HuH-7.5 (cell line): ENCODE data around the gene BIK.
"Not testable (repeated sequence)": the region's sequence is repeated elsewhere in the genome, so short reads cannot be mapped to it uniquely, and the experiment has no call there.

ENCODE experiments used
- DNase-seq: peaks from one replicate; pipeline ENCODE4 v3.0.0; 2011; ENCODE audit warnings: low spot score

The BIK gene, protein sequence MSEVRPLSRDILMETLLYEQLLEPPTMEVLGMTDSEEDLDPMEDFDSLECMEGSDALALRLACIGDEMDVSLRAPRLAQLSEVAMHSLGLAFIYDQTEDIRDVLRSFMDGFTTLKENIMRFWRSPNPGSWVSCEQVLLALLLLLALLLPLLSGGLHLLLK

DNA sequence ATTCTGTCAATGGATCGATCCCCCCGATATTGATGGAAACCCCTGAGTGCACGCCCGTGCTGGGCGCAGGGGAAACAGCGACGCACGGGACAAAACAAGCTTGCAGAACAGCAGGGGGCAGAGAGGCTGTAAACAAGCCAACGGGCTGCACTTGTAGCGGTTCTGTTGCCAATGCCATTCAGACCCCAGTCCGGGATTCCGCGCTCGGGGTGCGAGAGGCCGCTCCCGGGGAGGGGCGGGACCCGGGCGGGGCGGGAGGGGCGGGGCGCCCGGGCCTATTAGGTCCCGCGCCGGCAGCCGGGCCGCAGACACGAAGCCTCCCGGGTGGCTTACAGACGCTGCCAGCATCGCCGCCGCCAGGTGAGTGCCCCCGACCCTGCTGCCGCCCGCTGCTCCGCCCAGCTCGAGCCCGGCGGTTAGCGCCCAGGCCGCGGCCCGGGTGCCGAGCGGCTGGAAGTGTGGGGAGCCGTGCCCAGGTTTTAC lies at the start of gene BIK:
TSS of gene BIK (plus strand) at position 307 of the 483 bp plus-strand sequence. CDS start 13,273 bp downstream, outside the sequence.
- DNase-seq = no peak

DNA sequence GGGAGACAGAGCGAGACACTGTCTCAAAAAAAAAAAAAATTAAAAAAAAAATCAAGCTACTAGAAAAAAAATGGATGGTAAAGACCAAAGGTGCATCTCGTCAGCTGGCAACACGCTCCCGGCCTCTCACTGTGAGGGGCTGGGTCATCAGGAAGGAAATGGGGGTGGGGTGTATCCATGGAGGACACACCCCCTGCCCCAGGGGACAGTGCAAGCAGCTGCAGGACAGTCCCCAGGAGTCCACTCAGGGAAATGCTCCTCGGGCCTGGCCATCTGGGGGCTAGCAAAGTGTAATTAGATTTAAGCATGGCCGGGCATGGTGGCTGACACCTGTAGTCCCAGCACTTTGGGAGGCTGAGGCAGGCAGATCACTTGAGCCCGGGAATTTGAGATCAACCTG lies 44.4 kb upstream of the BIK start:
- DNase-seq = no peak

DNA sequence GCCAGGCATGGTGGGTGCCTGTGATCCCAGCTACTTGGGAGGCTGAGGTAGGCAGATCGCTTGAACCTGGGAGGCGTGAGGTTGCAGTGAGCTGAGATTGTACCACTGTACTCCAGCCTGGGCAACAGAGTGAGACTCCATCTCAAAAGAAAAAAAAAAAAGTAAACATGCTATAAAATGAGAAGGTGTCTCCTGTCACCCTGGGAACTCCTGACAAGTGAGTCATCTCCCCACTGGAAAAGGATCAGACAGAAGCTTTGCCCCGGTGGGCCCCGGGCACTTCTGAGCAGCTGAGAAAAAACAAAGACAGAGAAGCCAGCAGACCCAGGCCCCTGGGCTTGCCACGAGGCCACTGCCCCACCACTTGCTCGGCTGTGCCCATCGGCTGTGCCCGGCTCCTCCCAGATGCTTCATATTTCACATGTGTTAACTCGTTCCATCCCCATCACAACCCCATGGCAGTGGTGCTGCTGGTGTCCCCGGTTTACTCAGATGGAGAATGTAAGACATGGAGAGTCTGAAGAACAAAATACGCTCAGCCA lies 43.6 kb upstream of the BIK start:
- DNase-seq = no peak

DNA sequence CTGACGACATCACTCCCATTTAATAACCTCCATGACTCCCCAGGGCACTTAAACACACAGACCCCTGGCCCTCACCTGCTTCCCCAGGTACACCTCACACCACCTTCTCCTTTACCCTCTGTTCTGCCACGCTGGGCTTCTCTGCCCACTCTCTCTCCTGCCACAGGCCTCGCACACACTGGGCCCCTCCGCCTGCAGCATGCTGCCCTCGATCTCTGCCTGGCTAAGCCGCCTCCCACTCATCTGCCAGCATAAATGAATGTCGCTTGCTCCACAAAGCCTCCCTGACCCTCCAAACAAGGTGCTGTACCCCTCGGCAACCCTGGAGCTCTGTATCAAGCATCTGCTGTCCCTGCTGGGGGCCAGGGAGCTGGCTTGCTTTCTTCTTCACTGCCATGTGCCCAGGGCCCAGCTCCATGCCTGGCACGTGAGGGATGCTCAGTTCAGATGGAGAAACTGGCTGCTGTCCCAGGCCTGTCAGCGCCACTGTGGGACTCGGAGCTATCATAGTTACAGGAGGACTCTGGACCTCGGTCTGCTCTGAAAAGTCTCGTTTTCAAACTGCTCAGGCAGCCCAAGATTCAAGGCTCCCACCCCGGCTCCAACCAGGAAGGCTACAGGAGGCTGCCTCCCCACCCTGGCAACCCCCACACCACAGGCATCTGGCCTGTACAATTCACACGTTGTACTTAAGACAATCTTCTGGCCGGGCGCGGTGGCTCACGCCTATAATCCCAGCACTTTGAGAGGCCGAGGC lies 33.3 kb upstream of the BIK start:
- DNase-seq = no peak

DNA sequence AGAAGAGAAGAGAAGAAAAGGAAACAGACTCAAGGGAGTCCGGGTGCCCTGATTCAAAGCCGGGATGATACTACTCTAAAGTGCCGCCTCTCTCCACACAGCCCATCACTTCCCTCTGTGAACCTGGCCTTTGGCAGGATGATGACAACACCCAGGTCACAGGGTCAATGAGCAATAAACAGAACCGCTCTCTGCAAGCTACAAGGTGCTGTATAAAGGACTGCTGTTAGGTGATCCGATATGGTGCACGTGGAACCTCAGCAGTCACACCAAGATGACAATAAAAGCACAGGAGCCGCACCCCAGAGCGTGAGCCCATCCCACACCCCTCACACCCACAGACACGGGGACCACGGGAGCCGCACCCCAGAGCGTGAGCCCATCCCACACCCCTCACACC lies 32.0 kb upstream of the BIK start:
- DNase-seq = peak; percentile 62

DNA sequence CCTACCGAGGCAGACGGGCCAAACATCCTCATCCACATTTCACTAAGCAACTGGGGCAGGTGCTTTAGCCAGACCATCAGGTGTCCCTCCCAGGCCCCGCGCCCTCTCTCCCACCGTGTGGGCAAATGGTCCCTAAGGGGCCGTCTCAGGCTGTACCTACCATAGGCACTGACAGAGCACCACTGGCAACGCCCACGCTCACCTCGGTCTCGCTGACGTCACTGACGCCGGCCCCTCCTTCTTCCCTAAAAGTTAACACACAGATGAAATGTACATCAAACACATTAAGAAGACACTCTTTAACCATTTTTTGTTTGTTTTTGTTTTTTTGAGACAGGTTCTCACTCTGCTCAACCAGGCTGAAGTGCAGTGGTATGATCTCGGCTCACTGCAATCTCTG lies 30.8 kb upstream of the BIK start:
- no peak for DNase-seq

DNA sequence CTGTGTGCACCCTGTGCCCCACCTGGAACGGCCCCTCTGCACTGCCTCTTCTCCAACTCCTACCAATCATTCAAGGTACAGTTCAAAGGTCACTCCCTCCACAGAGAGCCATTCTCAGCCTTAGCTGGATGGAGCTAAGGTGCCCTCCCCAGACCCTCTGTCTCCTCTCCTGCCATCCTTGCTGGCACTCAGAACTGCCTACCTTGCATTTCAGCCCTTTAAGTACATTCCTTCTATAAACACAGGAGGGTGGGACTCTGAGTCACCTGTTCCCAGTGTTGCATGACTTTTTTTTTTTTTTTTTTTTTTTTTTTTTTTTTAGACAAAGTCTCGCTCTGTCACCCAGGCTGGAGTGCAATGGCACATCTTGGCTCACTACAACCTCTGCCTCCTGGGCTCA lies 29.9 kb upstream of the BIK start:
- peak; percentile 23 for DNase-seq

DNA sequence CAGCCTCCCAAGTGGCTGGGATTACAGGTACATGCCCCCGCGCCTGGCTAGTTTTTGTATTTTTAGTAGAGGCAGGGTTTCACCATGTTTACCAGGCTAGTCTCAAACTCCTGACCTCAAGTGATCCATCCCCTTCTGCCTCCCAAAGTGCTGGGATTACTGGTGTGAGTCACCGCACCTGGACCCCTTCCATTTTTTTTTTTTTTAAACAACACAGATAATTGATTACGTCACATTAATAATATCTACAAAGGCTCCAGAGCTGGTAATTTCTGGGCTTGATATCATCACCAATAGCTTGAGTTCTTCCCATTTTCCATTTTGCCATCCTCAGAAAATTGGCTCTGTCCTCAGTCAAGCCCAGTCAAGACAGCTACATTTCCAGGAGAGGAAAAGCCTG lies 28.6 kb upstream of the BIK start:
- DNase-seq = no peak

DNA sequence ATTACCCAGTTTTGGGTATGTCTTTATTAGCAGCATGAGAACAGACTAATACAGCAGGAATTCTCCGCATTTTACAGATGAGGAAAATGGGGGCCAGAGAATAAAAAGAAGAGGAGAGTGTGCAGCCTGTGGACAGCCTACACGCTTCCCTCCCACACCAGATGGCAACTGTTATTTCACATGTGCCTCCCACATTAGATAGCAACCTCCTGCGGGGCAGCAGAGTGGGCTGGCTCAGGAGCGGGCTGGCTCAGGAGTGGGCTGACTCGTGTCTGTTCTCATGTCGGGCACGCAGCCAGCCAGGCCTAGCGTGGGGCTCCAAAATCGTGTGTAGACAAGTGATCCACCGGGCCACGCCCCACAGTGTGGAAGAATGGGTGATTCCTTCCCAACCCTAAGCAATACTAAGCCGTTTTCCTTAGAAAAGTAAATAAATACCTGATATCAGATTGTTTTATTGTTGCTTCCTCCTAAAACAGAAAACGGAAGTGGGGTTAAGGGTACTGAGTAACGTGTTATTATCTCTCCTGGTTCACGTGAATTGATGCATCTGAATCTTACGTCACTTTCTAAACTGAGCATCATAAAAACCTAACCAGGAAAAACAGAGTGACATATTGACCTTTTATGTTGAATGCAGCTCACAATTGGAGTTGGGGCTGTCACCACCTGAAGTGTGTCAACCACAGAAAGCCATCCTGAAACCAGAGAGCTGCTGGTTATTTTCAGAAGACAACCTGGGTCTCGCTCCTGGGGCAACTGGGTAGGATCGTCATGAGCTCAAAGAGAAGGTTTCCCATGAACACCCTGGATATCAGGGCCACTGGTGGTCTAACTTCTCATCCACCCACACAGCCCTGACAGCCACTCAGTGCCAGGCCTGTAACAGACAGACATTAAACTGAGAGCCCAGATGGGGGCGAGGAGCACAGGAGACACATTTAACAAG lies 24.6 kb upstream of the BIK start:
- no peak for DNase-seq

DNA sequence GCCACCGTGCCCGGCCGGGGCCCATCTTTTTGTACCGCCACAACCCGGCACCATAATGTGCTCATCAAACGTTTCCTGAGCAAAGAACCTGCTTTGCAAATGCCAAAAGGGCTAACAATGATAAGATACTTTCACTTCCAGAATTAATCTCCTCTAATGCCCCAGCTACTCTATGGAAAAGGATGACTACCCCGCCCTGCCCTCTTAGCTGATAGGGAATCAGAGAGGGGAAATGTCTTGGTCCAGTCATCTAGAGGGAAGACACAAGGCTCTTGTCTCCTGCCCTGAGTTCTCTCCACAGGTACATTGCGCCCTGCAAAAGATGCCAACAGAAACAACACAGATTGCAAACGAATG lies 21.9 kb upstream of the BIK start:
- DNase-seq = no peak

DNA sequence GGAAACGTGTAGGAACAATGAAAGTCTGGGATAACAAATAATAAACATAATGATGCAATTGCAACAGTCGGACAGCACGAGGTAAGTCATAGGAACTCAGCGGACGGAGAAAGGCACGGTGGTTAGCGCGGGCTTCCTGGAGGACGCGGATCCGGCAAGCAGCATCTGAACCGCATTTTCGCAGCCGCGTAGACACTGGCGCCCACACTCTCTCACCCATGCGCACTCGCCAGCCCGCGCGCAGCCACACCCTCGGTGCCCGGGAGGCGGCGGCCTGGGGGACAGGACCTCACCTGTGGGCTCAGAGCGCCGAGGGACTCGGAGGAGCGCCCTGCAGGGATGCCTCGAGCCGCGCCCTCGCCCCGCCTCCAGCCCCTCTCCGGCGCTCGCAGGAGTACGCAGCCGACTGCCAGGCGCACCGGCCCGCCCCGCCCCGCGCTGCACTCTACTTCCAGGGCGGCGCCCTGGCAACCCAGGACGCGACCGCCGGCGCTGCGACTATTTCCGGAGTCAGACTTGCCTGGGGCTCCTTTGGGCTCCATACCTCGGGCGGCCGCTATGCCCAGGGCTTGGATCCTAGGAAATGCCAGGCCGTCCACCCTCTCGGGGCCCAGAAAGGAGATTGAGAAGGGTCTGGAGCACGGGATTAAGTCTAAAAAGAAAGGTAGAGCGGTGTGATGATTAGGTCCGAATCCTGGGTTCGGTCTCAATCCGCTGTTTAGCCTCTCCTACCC lies 21.4 kb upstream of the BIK start, which contains the start of gene TTLL1:
TSS of gene TTLL1 (minus strand) at position 408 of the 734 bp plus-strand sequence. CDS start 13,805 bp downstream, outside the sequence.
- peak; percentile 90 for DNase-seq

DNA sequence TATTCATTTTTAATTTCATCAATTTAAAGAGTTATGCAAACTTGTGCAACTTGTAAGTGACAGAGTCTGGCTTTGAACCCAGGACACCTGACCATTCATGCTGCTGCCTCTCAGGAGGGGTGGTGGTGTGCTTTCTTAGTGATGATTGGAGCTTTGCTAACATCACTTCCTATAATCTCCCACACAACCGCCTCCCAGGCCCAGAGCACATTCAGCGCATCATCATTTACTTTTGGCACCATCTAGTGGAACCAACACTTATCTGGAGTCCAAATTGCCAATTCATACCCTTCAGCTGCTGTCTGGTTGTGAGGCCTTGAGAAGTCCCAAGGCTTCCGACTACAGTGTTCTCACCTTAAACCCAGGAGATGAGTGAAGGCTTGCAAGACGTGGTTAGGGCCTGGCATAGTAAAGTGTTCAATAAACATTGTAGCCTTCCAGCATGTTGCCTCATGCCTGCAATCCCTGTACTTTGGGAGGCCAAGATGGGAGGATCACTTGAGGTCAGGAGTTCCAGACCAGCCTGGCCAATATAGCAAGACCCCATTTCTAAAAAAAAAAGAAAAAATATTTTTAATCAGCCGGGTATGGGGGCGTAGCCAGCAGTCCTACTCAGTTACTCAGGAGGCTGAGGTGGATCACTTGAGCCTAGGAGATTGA lies 20.3 kb upstream of the BIK start:
- DNase-seq = peak; percentile 68

DNA sequence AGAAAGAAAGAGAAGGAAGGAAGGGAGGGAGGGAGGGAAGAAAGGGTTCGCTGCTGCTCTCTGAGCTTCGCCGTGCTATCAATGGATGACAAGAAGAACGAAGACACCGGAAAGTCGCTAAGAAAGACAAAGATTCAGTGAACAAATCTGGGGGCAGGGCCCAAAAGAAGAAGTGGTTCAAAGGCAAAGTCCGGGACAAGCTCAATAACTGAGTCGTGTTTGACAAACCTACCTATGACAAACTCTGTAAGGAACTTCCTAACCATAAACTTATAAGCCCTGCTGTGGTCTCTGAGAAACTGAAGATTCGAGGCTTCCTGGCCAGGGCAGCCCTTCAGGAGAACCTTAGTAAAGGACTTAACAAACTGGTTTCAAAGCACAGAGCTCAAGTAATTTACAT lies 18.5 kb upstream of the BIK start:
- DNase-seq = no peak

DNA sequence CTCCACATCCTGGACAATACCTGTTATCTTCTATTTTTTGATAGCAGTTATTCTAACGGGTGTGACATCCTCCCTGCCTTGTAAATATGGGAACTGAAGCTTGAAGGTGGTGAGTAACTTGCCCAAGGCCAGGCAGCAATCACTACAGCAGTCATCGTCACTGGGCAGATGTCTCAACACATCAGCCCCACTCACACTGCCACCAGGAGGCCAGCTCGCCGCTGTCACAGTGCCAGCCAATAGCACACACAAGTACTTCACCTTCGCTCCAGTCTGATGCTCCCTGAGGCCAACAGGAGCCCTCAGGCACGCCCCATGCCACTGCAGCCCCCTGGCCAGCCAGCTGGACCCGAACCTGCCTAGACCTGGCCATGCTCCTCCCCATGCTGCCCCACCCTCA lies 16.5 kb upstream of the BIK start:
- DNase-seq = no peak

DNA sequence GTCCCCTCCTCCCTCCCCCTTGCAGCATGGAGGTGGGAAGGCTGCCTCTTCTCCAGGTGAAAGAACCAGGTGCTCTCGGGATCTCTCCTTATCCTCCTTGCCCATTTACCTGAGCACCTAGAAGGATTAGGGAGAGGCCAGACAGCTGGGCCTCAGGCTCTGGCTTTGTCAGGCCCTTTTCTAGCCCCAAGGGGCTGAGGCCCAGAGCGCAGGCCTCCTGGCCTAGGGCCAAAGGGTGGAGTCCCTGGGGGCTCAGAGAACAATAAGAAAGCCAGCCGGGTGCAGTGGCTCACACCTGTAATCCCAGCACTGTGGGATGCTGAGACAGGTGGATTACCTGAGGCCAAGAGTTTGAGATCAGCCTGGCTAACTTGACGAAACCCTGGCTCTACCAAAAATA lies 16.0 kb upstream of the BIK start:
- DNase-seq = no peak

DNA sequence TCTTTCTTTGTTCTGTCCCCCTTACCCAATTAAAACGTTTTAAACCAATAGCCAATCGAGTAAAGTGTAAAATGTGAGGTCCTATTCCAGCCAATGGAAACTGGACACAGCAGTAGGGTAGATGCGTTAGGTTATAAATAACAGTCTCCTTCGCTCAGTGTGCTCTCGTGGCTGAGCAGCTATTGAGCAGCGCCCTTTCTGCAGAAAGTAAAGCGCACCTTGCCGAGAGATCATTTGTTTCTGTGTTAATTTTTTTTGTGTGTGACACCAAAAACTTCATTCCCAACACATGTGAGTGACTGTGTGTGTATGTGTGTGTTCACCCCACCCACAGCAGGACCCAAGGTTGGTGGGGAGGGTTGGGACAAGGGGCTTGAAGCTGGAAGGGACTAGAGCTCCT lies 14.1 kb upstream of the BIK start:
- no peak for DNase-seq

DNA sequence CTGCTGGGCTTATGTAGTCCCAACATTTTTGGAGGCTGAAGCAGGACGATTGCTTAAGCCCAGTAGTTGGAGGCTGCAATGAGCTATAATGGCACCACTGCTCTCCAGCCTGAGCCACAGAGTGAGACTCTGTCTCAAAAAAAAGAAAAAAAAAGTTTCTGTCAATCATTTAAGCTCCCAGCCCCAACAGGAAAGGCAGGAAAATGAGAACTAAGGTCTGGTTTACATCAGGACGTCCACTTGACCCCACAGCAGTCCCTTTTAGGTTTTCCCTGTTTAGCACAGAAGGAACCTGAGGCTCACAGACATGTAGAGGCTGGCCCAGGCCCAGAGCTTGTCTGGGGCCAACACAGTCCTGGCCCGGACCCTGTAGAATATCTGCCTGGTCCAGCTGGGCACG lies 12.2 kb upstream of the BIK start:
- no peak for DNase-seq

DNA sequence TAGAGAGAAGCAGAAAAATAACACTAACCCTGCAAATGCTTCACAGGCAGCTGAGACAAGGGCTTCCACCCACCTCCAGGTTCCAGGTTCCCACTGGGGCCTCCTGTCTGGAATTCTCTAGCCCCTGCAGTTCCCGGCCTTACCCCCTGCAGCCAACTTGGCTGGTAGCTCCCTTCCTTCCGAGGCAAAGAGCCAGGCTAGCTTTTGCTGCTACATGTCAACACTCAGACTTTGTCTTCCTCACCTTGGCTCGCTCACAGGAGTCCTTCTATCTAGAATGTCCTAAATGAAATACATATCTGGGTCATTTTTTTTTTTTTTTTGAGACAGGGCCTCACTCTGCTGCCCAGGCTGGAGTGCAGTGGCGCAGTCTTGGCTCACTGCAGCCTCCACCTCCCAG lies 11.5 kb upstream of the BIK start:
- no peak for DNase-seq

DNA sequence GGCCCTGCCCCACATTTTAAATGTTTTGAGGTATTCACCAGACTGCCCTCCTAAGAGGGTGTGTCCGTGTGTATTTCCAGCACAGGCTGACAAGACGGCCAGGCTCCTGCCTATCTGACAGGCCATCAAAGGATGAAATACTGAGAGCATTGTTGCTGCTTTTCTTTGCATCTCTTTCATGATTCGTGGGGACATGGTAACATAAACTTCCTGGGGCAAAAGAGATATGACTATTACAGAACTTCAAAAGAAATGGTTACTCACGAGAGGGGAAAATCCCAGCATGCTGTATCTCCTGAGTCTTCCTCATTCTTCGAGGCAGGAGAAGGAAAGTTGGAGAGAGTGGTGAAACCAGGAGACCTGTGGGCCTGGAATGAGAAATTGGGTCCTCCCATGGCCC lies 10.3 kb upstream of the BIK start:
- DNase-seq = no peak

DNA sequence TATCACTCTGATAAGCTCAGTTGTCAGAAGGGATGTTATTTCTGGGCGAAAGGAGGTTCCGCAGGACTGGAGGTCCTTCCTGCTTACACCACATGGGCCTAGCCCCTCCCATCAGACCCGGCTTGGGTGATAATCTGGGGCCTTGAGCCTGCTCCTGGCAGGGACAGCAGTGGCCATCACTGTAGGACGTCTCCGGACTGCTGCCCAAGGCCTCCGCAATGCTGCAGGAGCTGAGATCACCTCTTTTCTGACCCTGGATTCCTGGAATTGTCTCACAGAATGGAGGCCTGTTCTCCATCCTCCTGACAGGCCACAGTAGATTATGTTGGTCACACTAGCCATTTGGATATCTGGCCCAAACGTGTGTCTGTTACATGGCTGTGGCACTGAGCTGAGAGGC lies 9.2 kb upstream of the BIK start:
- no peak for DNase-seq

DNA sequence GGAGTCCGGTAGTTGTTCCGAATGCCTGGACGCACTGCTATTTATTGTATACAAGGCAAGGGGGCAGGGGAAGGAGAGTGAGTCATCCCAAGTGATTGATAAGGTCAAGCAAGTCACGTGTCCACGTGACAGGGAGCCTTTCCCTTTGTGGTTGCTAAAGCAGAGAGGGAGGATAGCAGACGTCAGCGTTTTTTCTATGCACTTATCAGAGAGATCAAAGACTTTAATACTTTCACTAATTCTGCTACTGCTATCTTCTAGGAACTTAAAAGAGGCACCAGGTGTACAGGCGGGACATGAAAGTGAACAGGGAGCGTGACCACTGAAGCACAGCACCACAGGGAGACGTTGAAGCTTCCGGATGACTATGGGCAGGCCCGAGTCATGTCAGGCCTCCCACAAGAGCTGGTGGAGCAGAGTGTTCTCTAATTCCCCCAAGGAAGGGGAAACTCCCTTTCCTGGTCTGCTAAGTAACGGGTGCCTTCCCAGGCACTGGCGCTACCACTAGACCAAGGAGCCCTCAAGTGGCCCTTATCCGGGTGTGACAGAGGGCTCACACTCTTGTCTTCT lies 6.4 kb upstream of the BIK start:
- DNase-seq = not testable (repeated sequence)
